Measurements from ENCODE around the gene B4GALT4. TPM values are rescaled to one million over a fixed set of nuclear protein-coding genes. Genes with fewer than 3 reads are reported as not detected.

B4GALT4 gene
- total and polyA plus RNA-seq, 12 donors = 9.0 to 23.2 (median 11.6) TPM

DNA sequence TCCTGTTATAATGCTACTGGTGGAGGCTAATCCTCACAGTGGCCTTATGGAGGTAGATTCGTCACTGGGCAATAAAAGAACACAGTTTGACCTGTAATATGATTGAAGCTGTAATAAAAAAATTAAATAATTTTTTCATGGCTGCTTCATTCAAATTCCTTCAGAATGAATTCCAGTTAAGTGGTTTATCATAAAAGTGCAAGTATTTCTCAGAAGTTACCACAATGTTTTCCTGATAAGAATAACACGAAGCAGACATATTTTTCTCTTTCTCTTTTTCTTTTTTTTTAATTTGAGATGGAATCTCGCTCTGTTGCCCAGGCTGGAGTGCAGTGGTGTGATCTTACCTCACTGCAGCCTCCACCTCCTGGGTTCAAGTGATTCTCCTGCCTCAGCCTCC is 15.6 kb downstream of the B4GALT4 start:
- ATAC-seq (no peak), DNase-seq (no peak)
- H3K36me3 ChIP-seq = peaks cover 0 to 100% (median 40%) of the 10 kb centered on the region in 9 donors
- no peaks in the 10 kb centered on the region for H3K4me1 ChIP-seq
- no peaks in the 10 kb centered on the region for H3K27me3 ChIP-seq
- no peak overlapping the region for H3K4me3 ChIP-seq
- WGBS, 2 donors = 86 to 93% methylated on average over 3 of the region's 3 CpGs
- H3K27ac ChIP-seq = no peak overlapping the region
- no peaks in the 10 kb centered on the region for H3K9me3 ChIP-seq
- intact Hi-C loops (cut with DNase I) = no loop called here
- TF ChIP-seq, protein P1, sequence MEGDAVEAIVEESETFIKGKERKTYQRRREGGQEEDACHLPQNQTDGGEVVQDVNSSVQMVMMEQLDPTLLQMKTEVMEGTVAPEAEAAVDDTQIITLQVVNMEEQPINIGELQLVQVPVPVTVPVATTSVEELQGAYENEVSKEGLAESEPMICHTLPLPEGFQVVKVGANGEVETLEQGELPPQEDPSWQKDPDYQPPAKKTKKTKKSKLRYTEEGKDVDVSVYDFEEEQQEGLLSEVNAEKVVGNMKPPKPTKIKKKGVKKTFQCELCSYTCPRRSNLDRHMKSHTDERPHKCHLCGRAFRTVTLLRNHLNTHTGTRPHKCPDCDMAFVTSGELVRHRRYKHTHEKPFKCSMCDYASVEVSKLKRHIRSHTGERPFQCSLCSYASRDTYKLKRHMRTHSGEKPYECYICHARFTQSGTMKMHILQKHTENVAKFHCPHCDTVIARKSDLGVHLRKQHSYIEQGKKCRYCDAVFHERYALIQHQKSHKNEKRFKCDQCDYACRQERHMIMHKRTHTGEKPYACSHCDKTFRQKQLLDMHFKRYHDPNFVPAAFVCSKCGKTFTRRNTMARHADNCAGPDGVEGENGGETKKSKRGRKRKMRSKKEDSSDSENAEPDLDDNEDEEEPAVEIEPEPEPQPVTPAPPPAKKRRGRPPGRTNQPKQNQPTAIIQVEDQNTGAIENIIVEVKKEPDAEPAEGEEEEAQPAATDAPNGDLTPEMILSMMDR (IDR thresholded peaks at IDR 0.05) = no peak

DNA sequence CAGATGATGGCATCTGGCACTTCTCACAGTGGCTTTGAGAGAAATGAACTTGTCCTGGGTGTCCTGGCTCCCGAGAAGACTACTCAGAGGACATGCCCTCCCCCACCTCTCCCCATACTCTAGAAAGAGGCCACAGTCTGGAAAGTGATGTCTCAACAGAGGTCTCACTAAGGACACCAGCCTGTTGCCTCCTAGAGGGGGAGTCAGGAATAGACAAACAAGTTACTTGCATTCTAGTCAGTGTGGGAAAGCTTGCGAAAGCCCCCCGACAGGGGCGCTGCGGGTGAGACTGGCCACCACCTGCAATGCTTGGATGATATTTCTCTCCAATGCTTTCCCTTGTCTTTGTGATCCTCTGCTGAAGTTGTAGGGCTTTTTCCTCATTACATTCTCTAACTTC is 17.2 kb downstream of the B4GALT4 start:
- DNase-seq = no peak
- Histone ChIP-seq H3K27ac (no peak overlapping the region), H3K4me3 (no peak overlapping the region), H3K9me3 (no peaks in the 10 kb centered on the region), H3K36me3 (peaks cover 0 to 100% (median 37%) of the 10 kb centered on the region in 9 donors), H3K4me1 (no peaks in the 10 kb centered on the region), H3K27me3 (no peaks in the 10 kb centered on the region)
- WGBS, 2 donors = 92 to 94% methylated on average over 5 of the region's 5 CpGs
- TF ChIP-seq, protein P1 (IDR thresholded peaks at IDR 0.05) = no peak
- no peak for ATAC-seq
- intact Hi-C loops (cut with DNase I) = no loop called here

DNA sequence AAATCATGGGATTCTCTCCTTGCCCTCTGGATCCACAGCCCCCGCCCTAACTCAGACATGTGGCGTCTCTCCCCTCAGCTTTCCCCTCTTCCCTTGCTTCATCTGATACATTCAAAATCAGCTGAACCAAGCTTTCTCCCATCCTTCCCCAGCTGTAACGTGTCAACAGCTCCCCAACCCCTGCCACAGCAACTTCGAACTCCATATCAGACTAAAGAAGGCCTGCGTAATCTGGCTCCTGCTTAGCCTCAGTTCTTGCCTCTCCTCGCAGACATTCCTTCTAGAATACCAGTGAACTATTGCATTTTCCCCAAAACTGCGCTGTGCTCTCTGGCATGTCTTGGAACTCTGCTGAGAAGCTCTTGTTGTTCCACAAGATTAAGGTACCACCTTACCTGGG is 18.3 kb downstream of the B4GALT4 start:
- Histone ChIP-seq H3K36me3 (peaks cover 0 to 100% (median 34%) of the 10 kb centered on the region in 9 donors), H3K4me3 (no peak overlapping the region), H3K9me3 (no peaks in the 10 kb centered on the region), H3K27me3 (no peaks in the 10 kb centered on the region), H3K27ac (no peak overlapping the region), H3K4me1 (no peaks in the 10 kb centered on the region)
- intact Hi-C loops (cut with DNase I) = no loop called here
- ATAC-seq (no peak), DNase-seq (no peak)
- TF ChIP-seq, protein P1 (IDR thresholded peaks at IDR 0.05) = no peak
- 78 to 79% methylated on average over 7 of the region's 7 CpGs for WGBS, 2 donors

DNA sequence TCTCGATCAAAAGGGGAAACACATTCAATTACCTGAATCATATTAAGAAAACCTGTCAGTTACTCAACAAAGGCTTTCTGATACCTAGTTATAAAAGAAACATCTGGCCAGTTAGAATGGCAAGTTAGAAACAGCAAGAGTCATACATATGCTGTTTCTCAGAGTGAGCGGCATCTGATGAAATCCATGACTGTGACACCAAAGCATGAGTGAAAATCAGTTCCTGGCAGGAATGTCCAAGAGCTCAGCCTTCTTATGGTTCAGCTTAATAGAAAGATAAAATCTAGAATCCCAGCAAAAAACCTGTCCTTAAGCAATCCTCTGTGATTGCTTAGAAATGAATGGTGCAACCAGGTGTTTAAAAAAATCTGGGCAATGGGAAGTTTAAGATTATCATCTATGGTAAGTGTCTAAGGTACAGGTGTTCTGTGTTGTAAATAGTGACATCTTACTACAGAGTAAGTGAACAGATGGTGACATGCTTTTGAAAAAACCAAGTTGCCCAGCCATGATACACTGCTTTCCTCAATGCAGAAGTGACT is 18.8 kb downstream of the B4GALT4 start:
- H3K4me3 ChIP-seq = no peak overlapping the region
- TF ChIP-seq, protein P1 (IDR thresholded peaks at IDR 0.05) = no peak
- peaks cover 0 to 100% (median 36%) of the 10 kb centered on the region in 9 donors for H3K36me3 ChIP-seq
- H3K4me1 ChIP-seq = no peaks in the 10 kb centered on the region
- no peaks in the 10 kb centered on the region for H3K9me3 ChIP-seq
- intact Hi-C loops (cut with DNase I) = no loop called here
- DNase-seq (no peak), ATAC-seq (no peak)
- 86 to 95% methylated on average over 2 of the region's 2 CpGs for WGBS, 2 donors
- H3K27me3 ChIP-seq = no peaks in the 10 kb centered on the region
- H3K27ac ChIP-seq = no peak overlapping the region

Measured in heart right ventricle (tissue), 16 donors.